ENCODE measurements around the gene IL2RA. TPM values are rescaled to one million over a fixed set of nuclear protein-coding genes. Genes with fewer than 3 reads are reported as not detected.

Gene IL2RA
- total RNA-seq, 1 experiment from 2014 or later, result not detected

DNA sequence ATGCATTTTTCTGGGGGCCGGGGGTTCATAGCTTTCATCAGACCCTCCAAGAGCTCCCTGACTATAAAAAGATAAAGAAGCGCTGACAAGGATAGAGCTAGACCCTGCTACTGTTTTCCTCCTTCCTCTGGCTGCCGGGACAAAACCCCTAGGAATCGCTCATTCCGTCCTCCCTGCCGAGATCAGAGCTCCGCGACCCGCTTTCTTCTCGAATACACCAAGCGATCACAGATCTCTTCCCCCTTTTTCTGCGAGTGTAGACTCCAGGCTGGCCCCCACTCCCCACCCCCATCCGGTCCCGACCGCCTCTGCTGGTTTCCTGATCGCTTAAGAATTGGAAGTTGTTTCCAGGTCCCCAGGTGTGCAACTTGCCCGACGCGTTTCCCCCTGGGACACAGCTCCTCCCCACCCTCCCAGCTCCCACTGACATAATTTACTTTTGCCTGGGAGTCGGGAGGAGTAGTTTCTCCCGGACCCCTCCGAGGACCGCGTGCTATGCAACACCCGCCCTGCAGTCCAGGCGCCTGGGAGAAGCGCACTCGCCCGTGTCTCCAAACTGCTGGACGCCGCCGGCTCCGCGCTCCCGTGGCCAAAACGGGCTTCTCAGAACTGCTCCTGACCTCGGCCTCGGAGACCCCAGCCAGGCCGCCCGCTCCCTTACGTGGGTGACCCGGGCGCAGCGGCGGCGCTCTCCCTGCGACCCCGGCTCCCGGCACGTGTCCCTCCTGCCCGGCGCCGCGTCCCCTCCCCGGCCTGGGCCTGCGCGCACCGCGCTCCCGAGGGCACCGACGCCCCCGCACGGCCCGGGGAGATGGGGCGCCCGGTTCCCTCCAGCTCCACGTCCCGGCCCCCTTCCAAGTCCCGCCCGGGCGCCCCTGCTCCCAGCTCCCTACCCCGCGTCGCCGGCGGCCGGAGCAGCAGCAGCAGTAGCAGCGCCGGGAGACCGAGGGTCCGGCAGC is 85.4 kb downstream of the IL2RA start:
- Histone ChIP-seq H3K4me3 (ENCODE audit: low read length) (peak overlapping the region; percentile 80), H3K9me3 (ENCODE audit: low read length) (no peaks in the 10 kb centered on the region), H4K20me1 (ENCODE audit: insufficient read depth, low read depth, low read length) (no peaks in the 10 kb centered on the region), H3K9me2 (replicated peaks; ENCODE audit: insufficient read depth, low read length) (no peaks in the 10 kb centered on the region), H3K4me2 (ENCODE audit: low read depth, low read length, poor library complexity, severe bottlenecking) (peak overlapping the region; percentile 79), H3K9ac (ENCODE audit: low read length) (peak overlapping the region; percentile 60), H3K79me2 (ENCODE audit: low read length) (no peaks in the 10 kb centered on the region), H3K36me3 (ENCODE audit: insufficient read depth, low read length) (no peaks in the 10 kb centered on the region), H3K27ac (ENCODE audit: low read length) (no peak overlapping the region), H3K4me1 (ENCODE audit: low read length) (peaks cover 13% of the 10 kb centered on the region), H3K27me3 (ENCODE audit: low read length) (no peaks in the 10 kb centered on the region), H2AFZ (ENCODE audit: low read length) (peak overlapping the region; percentile 87; the same call in 1 of the 2 replicates)
- no peak for DNase-seq

DNA sequence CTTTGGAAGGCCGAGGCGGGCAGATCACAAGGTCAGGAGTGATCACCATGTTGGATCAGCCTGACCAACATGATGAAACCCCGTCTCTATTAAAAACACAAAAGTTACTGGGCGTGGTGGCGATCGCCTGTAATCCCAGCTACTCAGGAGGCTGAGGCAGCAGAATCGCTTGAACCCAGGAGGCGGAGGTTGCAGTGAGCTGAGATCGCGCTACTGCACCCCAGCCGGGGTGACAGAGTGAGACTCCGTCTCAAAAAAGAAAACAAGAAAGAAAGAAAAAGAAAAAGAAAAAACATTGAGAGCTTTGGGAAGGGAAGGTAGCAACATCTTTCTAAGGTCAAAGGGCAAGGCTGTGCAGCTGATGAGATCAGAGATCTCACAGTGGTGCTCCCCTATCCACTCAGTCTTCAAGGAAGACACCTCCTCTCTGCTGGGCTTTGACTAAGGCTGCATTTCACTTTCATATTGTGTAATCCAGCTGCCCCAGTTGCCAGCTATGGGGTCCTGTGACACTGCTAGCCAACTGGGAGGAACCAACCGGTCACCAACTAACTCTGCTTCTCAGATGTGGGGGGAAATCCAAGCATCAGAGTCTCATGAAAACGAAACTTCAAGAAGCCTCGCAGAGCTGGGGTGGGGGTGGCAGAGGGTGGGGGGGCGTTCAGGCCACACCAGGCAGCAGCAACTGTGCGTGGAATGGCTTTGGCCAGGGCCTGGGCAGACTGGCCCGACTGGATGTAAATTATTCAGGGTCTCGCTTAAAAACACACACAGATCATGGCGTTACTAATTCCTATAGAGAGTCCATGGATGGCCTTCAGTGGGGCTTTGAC is 86.3 kb downstream of the IL2RA start:
- Histone ChIP-seq H3K9ac (ENCODE audit: low read length) (no peak overlapping the region), H4K20me1 (ENCODE audit: insufficient read depth, low read depth, low read length) (no peaks in the 10 kb centered on the region), H3K79me2 (ENCODE audit: low read length) (no peaks in the 10 kb centered on the region), H3K27me3 (ENCODE audit: low read length) (no peaks in the 10 kb centered on the region), H3K36me3 (ENCODE audit: insufficient read depth, low read length) (no peaks in the 10 kb centered on the region), H3K4me2 (ENCODE audit: low read depth, low read length, poor library complexity, severe bottlenecking) (peak overlapping the region; percentile 79), H3K4me1 (ENCODE audit: low read length) (peaks cover 13% of the 10 kb centered on the region), H2AFZ (ENCODE audit: low read length) (no peak overlapping the region), H3K9me3 (ENCODE audit: low read length) (no peaks in the 10 kb centered on the region), H3K27ac (ENCODE audit: low read length) (no peak overlapping the region), H3K4me3 (ENCODE audit: low read length) (no peak overlapping the region), H3K9me2 (replicated peaks; ENCODE audit: insufficient read depth, low read length) (no peaks in the 10 kb centered on the region)
- no peak for DNase-seq

DNA sequence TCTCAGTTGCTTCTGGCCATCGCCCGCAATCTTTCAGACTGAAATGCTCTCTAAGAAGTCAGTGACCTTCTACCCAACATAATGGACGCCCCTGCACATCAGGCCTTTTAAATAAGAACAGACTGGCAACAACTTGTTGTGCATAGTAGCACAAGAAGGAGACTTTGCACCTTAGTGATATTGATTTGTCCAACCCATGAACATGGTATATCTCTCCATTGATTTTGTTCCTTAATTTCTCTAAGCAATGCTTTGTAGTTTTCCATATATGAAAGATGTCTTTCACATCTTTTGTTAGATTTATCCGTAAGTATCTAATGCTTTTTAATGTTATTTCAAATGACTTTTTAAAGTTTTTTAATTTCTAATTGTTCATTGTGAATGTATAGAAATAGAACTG is 89.1 kb downstream of the IL2RA start:
- Histone ChIP-seq H3K9me2 (replicated peaks; ENCODE audit: insufficient read depth, low read length) (no peaks in the 10 kb centered on the region), H3K4me2 (ENCODE audit: low read depth, low read length, poor library complexity, severe bottlenecking) (no peak overlapping the region), H3K36me3 (ENCODE audit: insufficient read depth, low read length) (no peaks in the 10 kb centered on the region), H3K27me3 (ENCODE audit: low read length) (no peaks in the 10 kb centered on the region), H3K9ac (ENCODE audit: low read length) (no peak overlapping the region), H3K4me3 (ENCODE audit: low read length) (no peak overlapping the region), H2AFZ (ENCODE audit: low read length) (no peak overlapping the region), H3K27ac (ENCODE audit: low read length) (no peak overlapping the region), H3K9me3 (ENCODE audit: low read length) (no peaks in the 10 kb centered on the region), H3K4me1 (ENCODE audit: low read length) (peaks cover 11% of the 10 kb centered on the region), H3K79me2 (ENCODE audit: low read length) (no peaks in the 10 kb centered on the region), H4K20me1 (ENCODE audit: insufficient read depth, low read depth, low read length) (no peaks in the 10 kb centered on the region)
- DNase-seq, result no peak

DNA sequence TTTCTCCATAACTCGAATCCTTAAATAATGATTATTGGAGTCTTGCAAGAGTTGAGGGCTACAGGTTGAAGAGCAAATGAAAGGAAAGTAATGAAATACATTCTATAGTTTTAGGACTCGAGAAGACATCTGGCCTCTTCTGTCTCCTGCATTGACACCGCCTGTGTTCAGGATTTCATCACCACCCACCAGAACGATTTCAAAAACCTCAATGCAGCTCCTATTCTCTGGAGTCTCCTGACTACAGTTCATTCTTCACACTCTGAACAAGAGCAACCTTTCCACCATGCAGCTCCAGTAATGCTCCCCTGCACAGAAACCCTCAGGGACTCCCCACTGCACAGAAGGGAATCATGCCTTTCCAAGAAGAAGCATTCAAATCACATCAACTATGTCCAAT is 90.3 kb downstream of the IL2RA start:
- H3K4me2 ChIP-seq (ENCODE audit: low read depth, low read length, poor library complexity, severe bottlenecking), result no peak overlapping the region
- H3K9me3 ChIP-seq (ENCODE audit: low read length), result no peaks in the 10 kb centered on the region
- H3K27ac ChIP-seq (ENCODE audit: low read length), result no peak overlapping the region
- no peaks in the 10 kb centered on the region for H3K27me3 ChIP-seq (ENCODE audit: low read length)
- no peaks in the 10 kb centered on the region for H4K20me1 ChIP-seq (ENCODE audit: insufficient read depth, low read depth, low read length)
- H3K4me1 ChIP-seq (ENCODE audit: low read length), result peaks cover 6% of the 10 kb centered on the region
- H2AFZ ChIP-seq (ENCODE audit: low read length), result no peak overlapping the region
- H3K79me2 ChIP-seq (ENCODE audit: low read length), result no peaks in the 10 kb centered on the region
- H3K4me3 ChIP-seq (ENCODE audit: low read length), result no peak overlapping the region
- no peak for DNase-seq
- H3K36me3 ChIP-seq (ENCODE audit: insufficient read depth, low read length), result no peaks in the 10 kb centered on the region
- no peak overlapping the region for H3K9ac ChIP-seq (ENCODE audit: low read length)
- H3K9me2 ChIP-seq (replicated peaks; ENCODE audit: insufficient read depth, low read length), result no peaks in the 10 kb centered on the region

DNA sequence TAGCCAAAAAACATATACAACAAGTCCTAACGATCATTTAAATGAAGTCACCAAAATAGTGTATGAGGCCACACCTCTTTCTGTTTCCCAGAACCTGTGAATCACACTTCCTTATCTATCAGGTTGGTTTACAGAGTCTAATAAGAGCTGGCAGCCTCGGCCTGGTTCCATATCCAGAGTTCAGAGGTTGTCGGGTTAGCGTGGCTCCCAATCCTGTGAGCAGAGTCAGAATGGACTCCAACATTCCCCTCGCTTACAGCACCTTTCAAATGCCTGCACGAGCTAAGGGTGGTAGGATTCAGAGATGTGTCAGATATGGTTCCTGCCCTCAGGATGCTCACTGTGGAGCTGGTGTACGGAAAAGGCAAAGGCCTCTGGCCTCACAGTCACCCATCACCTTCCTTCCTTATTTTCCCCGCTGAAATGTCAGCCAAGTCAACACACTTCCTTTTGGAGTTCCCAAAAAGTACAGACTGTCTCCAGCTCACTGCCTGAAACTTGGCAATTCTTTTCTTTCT is 90.8 kb downstream of the IL2RA start:
- Histone ChIP-seq H3K9ac (ENCODE audit: low read length) (no peak overlapping the region), H3K27ac (ENCODE audit: low read length) (no peak overlapping the region), H3K79me2 (ENCODE audit: low read length) (no peaks in the 10 kb centered on the region), H3K9me3 (ENCODE audit: low read length) (no peaks in the 10 kb centered on the region), H3K4me3 (ENCODE audit: low read length) (no peak overlapping the region), H2AFZ (ENCODE audit: low read length) (no peak overlapping the region), H3K4me2 (ENCODE audit: low read depth, low read length, poor library complexity, severe bottlenecking) (no peak overlapping the region), H3K36me3 (ENCODE audit: insufficient read depth, low read length) (no peaks in the 10 kb centered on the region), H3K9me2 (replicated peaks; ENCODE audit: insufficient read depth, low read length) (no peaks in the 10 kb centered on the region), H4K20me1 (ENCODE audit: insufficient read depth, low read depth, low read length) (no peaks in the 10 kb centered on the region), H3K4me1 (ENCODE audit: low read length) (peaks cover 2% of the 10 kb centered on the region), H3K27me3 (ENCODE audit: low read length) (no peaks in the 10 kb centered on the region)
- no peak for DNase-seq

DNA sequence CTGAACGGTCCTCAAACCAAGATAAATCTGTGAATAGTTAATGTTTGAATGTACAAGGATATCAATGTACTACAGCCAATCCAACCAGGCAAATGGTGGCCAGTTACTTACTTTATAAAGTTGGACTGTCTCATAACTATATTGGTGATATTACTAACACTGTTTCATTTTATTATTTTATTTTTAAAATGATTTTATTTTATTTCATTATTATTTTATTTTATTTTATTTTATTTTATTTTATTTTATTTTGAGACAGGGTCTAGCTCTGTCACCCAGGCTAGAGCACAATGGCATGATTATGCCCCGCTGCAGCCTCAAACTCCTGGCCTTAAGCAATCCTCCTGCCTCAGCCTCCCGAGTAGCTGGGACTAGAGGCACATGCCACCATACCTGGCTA is 91.6 kb downstream of the IL2RA start:
- Histone ChIP-seq H3K27me3 (ENCODE audit: low read length) (no peaks in the 10 kb centered on the region), H3K9me2 (replicated peaks; ENCODE audit: insufficient read depth, low read length) (no peaks in the 10 kb centered on the region), H4K20me1 (ENCODE audit: insufficient read depth, low read depth, low read length) (no peaks in the 10 kb centered on the region), H2AFZ (ENCODE audit: low read length) (no peak overlapping the region), H3K9ac (ENCODE audit: low read length) (no peak overlapping the region), H3K4me2 (ENCODE audit: low read depth, low read length, poor library complexity, severe bottlenecking) (no peak overlapping the region), H3K9me3 (ENCODE audit: low read length) (no peaks in the 10 kb centered on the region), H3K4me3 (ENCODE audit: low read length) (no peak overlapping the region), H3K27ac (ENCODE audit: low read length) (no peak overlapping the region), H3K4me1 (ENCODE audit: low read length) (no peaks in the 10 kb centered on the region), H3K79me2 (ENCODE audit: low read length) (no peaks in the 10 kb centered on the region), H3K36me3 (ENCODE audit: insufficient read depth, low read length) (no peaks in the 10 kb centered on the region)
- no peak for DNase-seq

DNA sequence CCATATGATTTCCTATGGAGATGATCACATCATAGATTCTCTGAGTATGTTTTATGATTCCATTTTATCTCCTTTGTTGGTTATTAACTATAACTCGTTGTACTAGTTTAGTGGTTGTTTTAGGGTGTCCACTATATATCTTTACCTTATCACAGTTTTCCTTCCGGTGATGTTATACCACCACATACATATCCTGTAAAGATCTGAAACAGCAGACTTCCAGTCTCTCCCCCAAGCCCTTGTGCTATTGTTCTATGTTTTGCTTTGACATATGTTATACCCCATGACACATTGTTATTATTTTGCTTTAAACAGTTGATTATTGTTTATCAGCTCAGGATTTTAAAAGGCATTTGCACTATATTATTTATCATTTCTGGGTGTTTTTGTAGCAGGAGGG is 92.1 kb downstream of the IL2RA start:
- Histone ChIP-seq H3K9me3 (ENCODE audit: low read length) (no peaks in the 10 kb centered on the region), H3K4me2 (ENCODE audit: low read depth, low read length, poor library complexity, severe bottlenecking) (no peak overlapping the region), H3K4me1 (ENCODE audit: low read length) (no peaks in the 10 kb centered on the region), H3K27ac (ENCODE audit: low read length) (no peak overlapping the region), H3K9me2 (replicated peaks; ENCODE audit: insufficient read depth, low read length) (no peaks in the 10 kb centered on the region), H3K9ac (ENCODE audit: low read length) (no peak overlapping the region), H4K20me1 (ENCODE audit: insufficient read depth, low read depth, low read length) (no peaks in the 10 kb centered on the region), H3K36me3 (ENCODE audit: insufficient read depth, low read length) (no peaks in the 10 kb centered on the region), H2AFZ (ENCODE audit: low read length) (no peak overlapping the region), H3K27me3 (ENCODE audit: low read length) (no peaks in the 10 kb centered on the region), H3K79me2 (ENCODE audit: low read length) (no peaks in the 10 kb centered on the region), H3K4me3 (ENCODE audit: low read length) (no peak overlapping the region)
- no peak for DNase-seq
